GM12892 (cell line): ENCODE measurements around the gene FOXQ1.

Experiments
- POLR2A ChIP-seq: IDR thresholded peaks from 2 replicates; pipeline ENCODE4 v1.6.1; 2011; ENCODE audit warnings: low read depth, low read length, control low read depth
- POLR2AphosphoS5 ChIP-seq: IDR thresholded peaks from 2 replicates; pipeline ENCODE4 v1.6.1; 2011; ENCODE audit warnings: low read depth, low read length, control low read depth
- TAF1 ChIP-seq: IDR thresholded peaks from 2 replicates; pipeline ENCODE4 v1.6.1; 2011; ENCODE audit warnings: low read depth, mild to moderate bottlenecking, control low read depth, low read length, borderline replicate concordance

GRCh38 chr6:1351381-1352008 lies 39.6 kb downstream of the FOXQ1 start:
- TF ChIP-seq POLR2A (no peak), POLR2AphosphoS5 (no peak), TAF1 (no peak)
